Erythroblast (primary cell): Measurements from ENCODE around the gene SUPT6H.

Experiments
- DNase-seq, 2 experiments: peaks; one replicate each; lab custom pipeline; 2025; lab: John Stamatoyannopoulos, UW
- GATA1 ChIP-seq: IDR thresholded peaks from 2 replicates; pipeline ENCODE4 v1.6.1; 2011; ENCODE audit warnings: low read depth, mild to moderate bottlenecking, control low read depth, low read length, moderate library complexity
- POLR2A ChIP-seq: IDR thresholded peaks from 2 replicates; pipeline ENCODE4 v1.6.1; 2011; ENCODE audit warnings: mild to moderate bottlenecking, low read length

The SUPT6H gene

GRCh38 chr17:28702026-28702751 is 40.2 kb downstream of the SUPT6H start:
- TF ChIP-seq POLR2A (no peak), GATA1 (no peak)
- no peak for DNase-seq

GRCh38 chr17:28702752-28703150 is 40.7 kb downstream of the SUPT6H start:
- no peak for DNase-seq
- TF ChIP-seq GATA1 (no peak), POLR2A (no peak)

GRCh38 chr17:28703552-28704218 is 41.7 kb downstream of the SUPT6H start:
- TF ChIP-seq GATA1 (no peak), POLR2A (no peak)
- no peak for DNase-seq

- TF ChIP-seq POLR2A (no peak), GATA1 (no peak)
- DNase-seq = no peak
Measured at GRCh38 chr17:28704219-28704858, 42.3 kb downstream of the SUPT6H start.

GRCh38 chr17:28705074-28705659 is 43.2 kb downstream of the SUPT6H start:
- no peak for DNase-seq
- no peak for TF ChIP-seq GATA1
- no peak for TF ChIP-seq POLR2A

GRCh38 chr17:28705728-28706334 is 43.8 kb downstream of the SUPT6H start:
- no peak for TF ChIP-seq GATA1
- TF ChIP-seq POLR2A = no peak
- DNase-seq = no peak

- no peak for DNase-seq
- no peak for TF ChIP-seq GATA1
- TF ChIP-seq POLR2A = no peak
Measured at GRCh38 chr17:28706471-28707338, 44.7 kb downstream of the SUPT6H start.

GRCh38 chr17:28707339-28707720 is 45.3 kb downstream of the SUPT6H start:
- DNase-seq = no peak

GRCh38 chr17:28710861-28711722 is 49.1 kb downstream of the SUPT6H start:
- DNase-seq = peak; percentile 90
- TF ChIP-seq POLR2A (peak; percentile 70), GATA1 (no peak)

More at GRCh38 chr17:28707339-28707720, 45.3 kb downstream of the SUPT6H start:
- TF ChIP-seq POLR2A (no peak), GATA1 (no peak)

GRCh38 chr17:28711723-28712031 is 49.7 kb downstream of the SUPT6H start, which contains the start of gene PROCA1:
Gene PROCA1, minus strand, starts transcription at chr17:28711888. Its CDS starts 228 bp downstream, at chr17:28711660.
- peak; percentile 81 to 89 for DNase-seq
- no peak for TF ChIP-seq GATA1
- TF ChIP-seq POLR2A = peak; percentile 19

GRCh38 chr17:28712032-28712704 is 50.2 kb downstream of the SUPT6H start:
- TF ChIP-seq GATA1 (no peak), POLR2A (no peak)
- peak; percentile 52 to 57 for DNase-seq
